HUDEP-2 (cell line): ENCODE data around the gene HLTF.
"Not testable (repeated sequence)": the region's sequence is repeated elsewhere in the genome, so short reads cannot be mapped to it uniquely, and the experiment has no call there.

Experiments
- DNase-seq, 76 experiments: peaks; one replicate each; lab custom pipeline; 2025; ENCODE audit not compliant: unreplicated experiment in 76 of 76; lab: John Stamatoyannopoulos, UW

Gene HLTF

DNA sequence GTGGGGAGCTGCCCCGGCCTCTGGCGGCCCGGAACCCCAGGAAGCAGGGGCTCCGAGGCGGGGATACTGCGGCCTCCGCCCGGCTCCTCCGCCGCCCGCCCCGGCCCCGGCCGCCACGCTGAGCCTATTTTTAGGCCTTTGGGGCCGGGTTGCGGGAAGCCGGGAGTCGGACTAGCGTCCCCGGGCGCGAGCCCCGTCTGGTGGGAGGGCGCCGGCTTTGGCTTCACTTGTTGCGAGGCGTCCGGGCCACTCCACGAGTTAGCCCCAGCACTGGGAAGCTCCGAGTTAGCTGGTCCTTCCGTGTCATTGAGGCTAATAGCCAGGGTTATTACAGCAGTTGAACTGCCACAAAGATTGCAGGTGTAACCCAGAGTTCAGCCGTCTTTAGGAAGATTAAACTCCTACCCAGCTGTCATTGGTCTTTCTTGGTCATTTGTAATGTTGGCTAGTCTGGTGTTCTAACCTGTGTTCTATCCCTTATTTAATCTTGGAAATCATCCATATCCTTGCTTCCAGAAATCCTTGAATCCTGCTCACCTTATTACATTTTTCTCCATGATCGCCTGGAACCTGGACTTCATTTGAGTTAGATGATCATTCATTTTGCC is 94.2 kb downstream of the HLTF start:
- peak in 30 of 76 experiments; percentile 5 to 46 (median 16) for DNase-seq

GRCh38 chr3:148991219-148992026 is 94.9 kb downstream of the HLTF start, which contains the start of gene GYG1:
Gene GYG1 (plus strand): TSS chr3:148991540. CDS start chr3:148991641, 101 bp downstream.
- peak in 71 of 76 experiments; percentile 4 to 74 (median 47) for DNase-seq

DNA sequence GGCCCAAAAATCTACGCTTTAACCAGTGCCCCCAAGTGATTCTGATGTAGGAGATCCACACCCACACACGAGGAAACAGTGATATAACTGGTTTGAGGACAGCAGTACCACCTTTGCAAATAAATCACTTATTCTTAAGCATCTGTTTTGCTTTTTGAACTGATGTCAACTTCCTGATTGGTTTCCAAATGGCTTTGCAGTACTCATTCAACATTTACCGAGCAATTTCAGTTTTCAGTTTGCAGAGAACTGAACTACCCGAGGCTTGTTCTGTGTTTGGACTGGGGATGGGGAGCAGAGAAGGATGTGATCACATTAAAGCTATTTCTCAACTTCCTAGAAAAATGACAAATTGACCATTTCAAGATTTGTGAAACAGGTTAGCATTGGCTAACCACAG is 96.1 kb downstream of the HLTF start:
- DNase-seq: no peak

GRCh38 chr3:148987551-148987950 is 98.8 kb downstream of the HLTF start:
- not testable (repeated sequence) for DNase-seq

GRCh38 chr3:148981273-148981672 is 105.1 kb downstream of the HLTF start:
- no peak for DNase-seq
